DOHH2 (cell line): ENCODE data around the gene SPRN.

ENCODE experiments used
- H3F3A ChIP-seq: fragments of 200-600 bp; sonication (generic), shearing (Covaris generic); 2 replicates; pipeline ENCODE4 v1.6.0; 2016; ENCODE audit warnings: antibody characterized with exemption, mild to moderate bottlenecking; ENCODE audit not compliant: control insufficient read depth, insufficient read depth
- H3K27ac ChIP-seq: fragments of 200-600 bp; sonication (generic); 2 replicates; pipeline ENCODE4 v1.5.1; 2014; ENCODE audit warnings: low read depth, mild to moderate bottlenecking, low read length, moderate library complexity
- H3K27me3 ChIP-seq: fragments of 200-600 bp; sonication (generic); 2 replicates; pipeline ENCODE4 v1.6.1; 2014; ENCODE audit warnings: mild to moderate bottlenecking, low read length, mixed read lengths; ENCODE audit not compliant: control insufficient read depth
- H3K36me3 ChIP-seq: fragments of 200-600 bp; sonication (generic); 2 replicates; pipeline ENCODE4 v1.6.1; 2014; ENCODE audit warnings: mild to moderate bottlenecking, low read length, moderate library complexity, mixed read lengths; ENCODE audit not compliant: control insufficient read depth
- H3K4me1 ChIP-seq: fragments of 200-600 bp; sonication (generic); 2 replicates; pipeline ENCODE4 v1.6.1; 2014; ENCODE audit warnings: mild to moderate bottlenecking, low read length, mixed read lengths; ENCODE audit not compliant: control insufficient read depth
- H3K4me2 ChIP-seq: fragments of 200-600 bp; sonication (generic); 2 replicates; pipeline ENCODE4 v1.6.0; 2014; ENCODE audit warnings: mild to moderate bottlenecking, low read length, moderate library complexity
- H3K4me3 ChIP-seq: fragments of 200-600 bp; sonication (generic); 2 replicates; pipeline ENCODE4 v1.5.1; 2014; ENCODE audit warnings: mild to moderate bottlenecking, low read length, mixed read lengths
- H3K79me2 ChIP-seq: fragments of 200-600 bp; sonication (generic); 2 replicates; pipeline ENCODE4 v1.6.1; 2014; ENCODE audit warnings: mild to moderate bottlenecking, low read length, mixed read lengths; ENCODE audit not compliant: control insufficient read depth
- H3K9me2 ChIP-seq: fragments of 200-600 bp; sonication (generic); replicated peaks from 2 replicates; pipeline ENCODE4 v1.6.1; 2014; ENCODE audit warnings: mild to moderate bottlenecking, low read length, mixed read lengths; ENCODE audit not compliant: control insufficient read depth
- H3K9me3 ChIP-seq: fragments of 200-600 bp; sonication (generic); 2 replicates; pipeline ENCODE4 v1.6.1; 2014; ENCODE audit warnings: antibody characterized with exemption, low read length, mixed read lengths; ENCODE audit not compliant: control insufficient read depth, insufficient read depth
- H4K20me1 ChIP-seq: fragments of 200-600 bp; sonication (generic); 2 replicates; pipeline ENCODE4 v1.6.0; 2014; ENCODE audit warnings: low read depth, mild to moderate bottlenecking, antibody characterized with exemption, low read length, moderate library complexity; ENCODE audit not compliant: control insufficient read depth, insufficient read depth
- EZH2phosphoT487 ChIP-seq: fragments of 200-600 bp; sonication (generic); IDR thresholded peaks from 2 replicates; pipeline ENCODE4 v1.6.1; 2017; ENCODE audit warnings: borderline replicate concordance, mild to moderate bottlenecking, antibody characterized with exemption, low read length, moderate library complexity, mixed read lengths
- TF ChIP-seq, protein P1 (sequence below): fragments of 200-600 bp; sonication (generic); IDR thresholded peaks from one replicate; pipeline ENCODE4 v1.5.1; 2014; ENCODE audit warnings: antibody characterized with exemption, mild to moderate bottlenecking, low read depth, low read length; ENCODE audit not compliant: poor library complexity, severe bottlenecking

SPRN gene

DNA sequence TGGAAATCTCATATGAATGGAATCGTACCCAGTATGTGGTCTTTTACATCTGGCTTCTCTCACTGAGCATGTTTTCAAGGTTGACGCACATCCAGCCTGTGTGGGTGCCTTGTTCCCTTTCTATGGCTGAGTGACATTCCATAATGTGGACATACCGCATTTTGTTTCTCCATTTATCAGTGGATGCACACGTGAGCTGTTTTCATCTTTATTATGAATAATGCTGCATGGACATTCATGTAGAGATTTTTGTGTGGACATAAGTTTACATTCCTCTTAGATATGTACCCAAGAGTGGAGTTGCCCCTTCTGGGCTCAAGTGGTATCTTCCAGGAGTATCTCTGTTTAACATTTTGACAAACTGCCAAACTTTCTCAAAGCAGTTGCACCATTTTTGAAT, 28.0 kb upstream of the SPRN start:
- TF ChIP-seq, protein P1, sequence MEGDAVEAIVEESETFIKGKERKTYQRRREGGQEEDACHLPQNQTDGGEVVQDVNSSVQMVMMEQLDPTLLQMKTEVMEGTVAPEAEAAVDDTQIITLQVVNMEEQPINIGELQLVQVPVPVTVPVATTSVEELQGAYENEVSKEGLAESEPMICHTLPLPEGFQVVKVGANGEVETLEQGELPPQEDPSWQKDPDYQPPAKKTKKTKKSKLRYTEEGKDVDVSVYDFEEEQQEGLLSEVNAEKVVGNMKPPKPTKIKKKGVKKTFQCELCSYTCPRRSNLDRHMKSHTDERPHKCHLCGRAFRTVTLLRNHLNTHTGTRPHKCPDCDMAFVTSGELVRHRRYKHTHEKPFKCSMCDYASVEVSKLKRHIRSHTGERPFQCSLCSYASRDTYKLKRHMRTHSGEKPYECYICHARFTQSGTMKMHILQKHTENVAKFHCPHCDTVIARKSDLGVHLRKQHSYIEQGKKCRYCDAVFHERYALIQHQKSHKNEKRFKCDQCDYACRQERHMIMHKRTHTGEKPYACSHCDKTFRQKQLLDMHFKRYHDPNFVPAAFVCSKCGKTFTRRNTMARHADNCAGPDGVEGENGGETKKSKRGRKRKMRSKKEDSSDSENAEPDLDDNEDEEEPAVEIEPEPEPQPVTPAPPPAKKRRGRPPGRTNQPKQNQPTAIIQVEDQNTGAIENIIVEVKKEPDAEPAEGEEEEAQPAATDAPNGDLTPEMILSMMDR = no peak
- no peak for TF ChIP-seq EZH2phosphoT487

DNA sequence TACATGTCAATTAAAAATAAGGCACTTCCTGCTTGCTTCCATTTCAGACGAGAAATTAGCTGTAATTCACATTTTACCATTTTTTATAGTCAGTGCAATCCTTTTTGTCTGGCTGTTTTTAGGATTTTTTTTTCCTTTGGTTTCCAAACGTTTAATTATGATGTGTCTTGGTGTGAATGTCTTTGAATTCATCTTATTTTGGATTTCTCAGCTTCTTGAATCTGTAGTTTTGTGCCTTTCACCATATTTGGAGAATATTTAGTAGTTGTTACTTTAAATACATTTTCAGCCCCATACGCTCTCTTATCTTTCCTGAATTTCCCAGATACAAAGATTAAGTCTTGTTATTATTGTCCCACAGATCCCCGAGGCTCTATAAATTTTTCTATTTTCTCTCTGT, 26.9 kb upstream of the SPRN start:
- Histone ChIP-seq H3K27me3 (no peaks in the 10 kb centered on the region), H3K79me2 (no peaks in the 10 kb centered on the region), H3K36me3 (no peaks in the 10 kb centered on the region), H3F3A (no peaks in the 10 kb centered on the region), H3K27ac (no peak overlapping the region), H3K4me2 (no peak overlapping the region), H3K4me1 (no peaks in the 10 kb centered on the region), H4K20me1 (no peaks in the 10 kb centered on the region), H3K9me3 (peaks cover 25% of the 10 kb centered on the region), H3K9me2 (no peaks in the 10 kb centered on the region), H3K4me3 (no peak overlapping the region)
- TF ChIP-seq EZH2phosphoT487 = no peak

More for the DNA sequence above, 28.0 kb upstream of the SPRN start:
- Histone ChIP-seq H3K4me1 (no peaks in the 10 kb centered on the region), H3K4me3 (no peak overlapping the region), H4K20me1 (no peaks in the 10 kb centered on the region), H3F3A (no peaks in the 10 kb centered on the region), H3K36me3 (no peaks in the 10 kb centered on the region), H3K27ac (no peak overlapping the region), H3K79me2 (no peaks in the 10 kb centered on the region), H3K27me3 (no peaks in the 10 kb centered on the region), H3K9me3 (peaks cover 14% of the 10 kb centered on the region), H3K4me2 (no peak overlapping the region), H3K9me2 (no peaks in the 10 kb centered on the region)

DNA sequence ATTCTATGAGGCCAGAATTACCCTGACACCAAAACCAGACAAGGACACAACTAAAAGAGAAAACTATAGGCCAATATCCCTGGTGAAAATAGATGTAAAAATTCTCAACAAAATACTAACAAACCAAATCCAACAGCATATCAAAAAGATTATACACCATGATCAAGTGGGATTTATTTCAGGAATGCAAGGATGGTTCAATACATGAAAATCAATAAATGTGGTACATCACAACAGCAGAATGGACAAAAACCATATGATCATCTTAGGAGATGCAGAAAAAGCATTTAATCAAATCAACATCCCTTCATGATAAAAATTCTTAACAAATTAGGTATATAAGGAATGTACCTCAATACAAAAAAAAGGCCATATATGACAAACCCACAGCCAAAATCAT, 23.7 kb upstream of the SPRN start:
- TF ChIP-seq, protein P1 = no peak
- TF ChIP-seq EZH2phosphoT487 = no peak
- Histone ChIP-seq H4K20me1 (no peaks in the 10 kb centered on the region), H3F3A (no peaks in the 10 kb centered on the region), H3K27me3 (no peaks in the 10 kb centered on the region), H3K9me3 (peaks cover 40% of the 10 kb centered on the region), H3K9me2 (no peaks in the 10 kb centered on the region), H3K4me1 (no peaks in the 10 kb centered on the region), H3K27ac (no peak overlapping the region), H3K36me3 (no peaks in the 10 kb centered on the region), H3K4me2 (no peak overlapping the region), H3K4me3 (no peak overlapping the region), H3K79me2 (no peaks in the 10 kb centered on the region)

DNA sequence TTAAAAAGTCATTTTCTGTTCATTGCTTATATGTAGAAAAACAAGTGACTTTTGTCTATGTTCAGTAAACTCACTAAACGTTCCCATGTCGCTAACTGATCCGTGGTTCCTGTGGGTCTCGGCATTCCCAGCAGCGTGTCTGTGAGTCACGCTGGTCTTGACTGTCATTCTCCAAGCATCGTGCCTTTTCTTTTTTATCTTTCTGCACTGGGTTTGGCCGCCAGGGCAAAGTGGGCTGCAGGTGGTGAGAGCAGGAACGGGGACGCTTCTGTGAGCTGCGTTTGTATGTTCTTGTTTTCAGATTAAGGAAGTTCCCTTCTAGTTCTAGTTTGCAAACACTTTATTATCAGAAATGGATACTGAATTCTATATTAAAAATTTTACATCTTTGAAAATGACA, 22.6 kb upstream of the SPRN start:
- H3K27ac ChIP-seq = no peak overlapping the region
- H3K9me2 ChIP-seq = no peaks in the 10 kb centered on the region
- no peaks in the 10 kb centered on the region for H3K79me2 ChIP-seq
- H3K4me1 ChIP-seq = no peaks in the 10 kb centered on the region
- H3F3A ChIP-seq = no peaks in the 10 kb centered on the region
- H3K4me2 ChIP-seq = no peak overlapping the region
- TF ChIP-seq, protein P1 = no peak
- no peak for TF ChIP-seq EZH2phosphoT487
- H3K9me3 ChIP-seq = peaks cover 40% of the 10 kb centered on the region
- no peaks in the 10 kb centered on the region for H4K20me1 ChIP-seq
- no peak overlapping the region for H3K4me3 ChIP-seq
- no peaks in the 10 kb centered on the region for H3K27me3 ChIP-seq
- H3K36me3 ChIP-seq = no peaks in the 10 kb centered on the region
